ENCODE data around the gene CHRNA3. TPM values are rescaled to one million over a fixed set of nuclear protein-coding genes. Genes with fewer than 3 reads are reported as not detected.

The CHRNA3 gene
- polyA plus RNA-seq, 1 donor (not counting 4 experiments of a cell fraction or from before 2014, with no cell fraction given), result not detected

GRCh38 chr15:78630886-78631633, 10.3 kb upstream of the CHRNA3 start:
- no peak overlapping the region for H3K27ac ChIP-seq (ENCODE audit: control insufficient read depth, insufficient read depth, low read length)
- no peak for DNase-seq (ENCODE audit: low read depth, low spot score)
- H4K20me1 ChIP-seq (ENCODE audit: control insufficient read depth, extremely low read depth, insufficient read depth, low read length), result no peaks in the 10 kb centered on the region
- H3K27me3 ChIP-seq (ENCODE audit: control insufficient read depth, extremely low read depth, insufficient read depth, low read length), result peaks cover 5% of the 10 kb centered on the region
- H2AFZ ChIP-seq (ENCODE audit: control insufficient read depth, low read length), result no peak overlapping the region
- H3K4me2 ChIP-seq (ENCODE audit: control insufficient read depth, extremely low read depth, insufficient read depth, low read depth, low read length), result no peak overlapping the region
- TF ChIP-seq EZH2 (IDR thresholded peaks at IDR 0.05; ENCODE audit: low read length) (no peak), CTCF (optimal IDR thresholded peaks at IDR 0.05 in 1 of 3, IDR thresholded peaks at IDR 0.05 in 1 of 3, conservative IDR thresholded peaks at IDR 0.05 in 1 of 3; ENCODE audit: extremely low read depth in 1 of 3, insufficient read depth in 2 of 3, low read length in 3 of 3) (no peak)
- no peaks in the 10 kb centered on the region for H3K9me1 ChIP-seq (ENCODE audit: control insufficient read depth, extremely low read depth, insufficient read depth, low read length)
- H3K4me3 ChIP-seq (ENCODE audit: control insufficient read depth in 2 of 3, extremely low read depth in 1 of 3, insufficient read depth in 2 of 3, low read depth in 1 of 3, low read length in 3 of 3), result no peak overlapping the region
- H3K36me3 ChIP-seq (ENCODE audit: control insufficient read depth in 2 of 2, extremely low read depth in 1 of 2, insufficient read depth in 2 of 2, low read length in 2 of 2), result no peaks in the 10 kb centered on the region
- no peak overlapping the region for H3K9ac ChIP-seq (ENCODE audit: control insufficient read depth, extremely low read depth, insufficient read depth, low read length)
- dilution Hi-C loops (cut with MboI; ENCODE audit: extremely low pct_ligation_motif_present, low sequenced_read_pairs), result no loop called here
- H3K9me3 ChIP-seq (ENCODE audit: control insufficient read depth, low read depth, low read length), result peaks cover 5% of the 10 kb centered on the region
- H3K4me1 ChIP-seq (ENCODE audit: control insufficient read depth, extremely low read depth, insufficient read depth, low read length), result peaks cover 16% of the 10 kb centered on the region
- no peaks in the 10 kb centered on the region for H3K79me2 ChIP-seq (ENCODE audit: control insufficient read depth, insufficient read depth, low read length)
- FAIRE-seq, result no peak

DNA sequence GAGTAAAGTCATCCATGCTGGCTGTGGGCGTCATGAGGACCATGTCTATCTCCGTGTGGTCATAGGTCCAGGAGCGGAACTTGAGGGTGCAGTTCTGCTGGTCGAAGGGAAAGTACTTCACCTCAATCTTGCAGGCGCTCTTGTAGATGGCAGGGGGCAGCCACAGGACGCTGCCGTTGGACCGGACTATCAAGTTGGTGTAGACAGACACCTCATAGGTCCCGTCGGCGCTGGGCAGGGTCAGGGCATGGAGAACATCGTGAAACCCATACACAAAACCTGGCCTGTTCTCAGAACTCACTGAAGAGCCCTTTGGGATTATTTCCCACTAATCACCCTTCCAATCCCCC, 8.9 kb upstream of the CHRNA3 start:
- Histone ChIP-seq H3K36me3 (ENCODE audit: control insufficient read depth in 2 of 2, extremely low read depth in 1 of 2, insufficient read depth in 2 of 2, low read length in 2 of 2) (no peaks in the 10 kb centered on the region), H3K27ac (ENCODE audit: control insufficient read depth, insufficient read depth, low read length) (no peak overlapping the region), H3K79me2 (ENCODE audit: control insufficient read depth, insufficient read depth, low read length) (no peaks in the 10 kb centered on the region), H3K4me3 (ENCODE audit: control insufficient read depth in 2 of 3, extremely low read depth in 1 of 3, insufficient read depth in 2 of 3, low read depth in 1 of 3, low read length in 3 of 3) (no peak overlapping the region), H3K9me3 (ENCODE audit: control insufficient read depth, low read depth, low read length) (peaks cover 5% of the 10 kb centered on the region), H2AFZ (ENCODE audit: control insufficient read depth, low read length) (no peak overlapping the region), H3K4me2 (ENCODE audit: control insufficient read depth, extremely low read depth, insufficient read depth, low read depth, low read length) (no peak overlapping the region), H3K27me3 (ENCODE audit: control insufficient read depth, extremely low read depth, insufficient read depth, low read length) (peaks cover 5% of the 10 kb centered on the region), H4K20me1 (ENCODE audit: control insufficient read depth, extremely low read depth, insufficient read depth, low read length) (no peaks in the 10 kb centered on the region), H3K9me1 (ENCODE audit: control insufficient read depth, extremely low read depth, insufficient read depth, low read length) (no peaks in the 10 kb centered on the region), H3K4me1 (ENCODE audit: control insufficient read depth, extremely low read depth, insufficient read depth, low read length) (peaks cover 19% of the 10 kb centered on the region), H3K9ac (ENCODE audit: control insufficient read depth, extremely low read depth, insufficient read depth, low read length) (no peak overlapping the region)
- dilution Hi-C loops (cut with MboI; ENCODE audit: extremely low pct_ligation_motif_present, low sequenced_read_pairs), result no loop called here
- no peak for FAIRE-seq
- no peak for DNase-seq (ENCODE audit: low read depth, low spot score)
- TF ChIP-seq CTCF (optimal IDR thresholded peaks at IDR 0.05 in 1 of 3, IDR thresholded peaks at IDR 0.05 in 1 of 3, conservative IDR thresholded peaks at IDR 0.05 in 1 of 3; ENCODE audit: extremely low read depth in 1 of 3, insufficient read depth in 2 of 3, low read length in 3 of 3) (no peak), EZH2 (IDR thresholded peaks at IDR 0.05; ENCODE audit: low read length) (no peak)

All from keratinocyte (primary cell).